PC-3 (cell line): ENCODE results near the gene RPL36. TPM values are rescaled to one million over a fixed set of nuclear protein-coding genes. Genes with fewer than 3 reads are reported as not detected.

ENCODE experiments used
- ATAC-seq: fragments of 200-7000 bp; cut with Tn5 transposase; 2 replicates; pipeline ENCODE4 v1.9.1; 2020; ENCODE audit warnings: mild to moderate bottlenecking, moderate library complexity
- BruUV-seq: library from RNA; stranded (reverse); fragments of 400-500 nt; replicated peaks from 2 replicates; lab custom pipeline; 2021; lab: Mats Ljungman, UMichigan
- CTCF ChIA-PET: fragments of 300-600 bp; sonication (Branson Sonifier 250); formaldehyde crosslinking; loops from one replicate; lab custom pipeline; 2022; ENCODE audit warnings: antibody characterized with exemption; lab: Charles Lee
- POLR2A ChIA-PET: fragments of 300-600 bp; sonication (Branson Sonifier 250); formaldehyde crosslinking; loops from one replicate; lab custom pipeline; 2022; ENCODE audit warnings: antibody characterized with exemption; ENCODE audit not compliant: unreplicated experiment; lab: Charles Lee
- DNase-seq: peaks from one replicate; pipeline ENCODE4 v3.0.0-alpha.2; 2015
- H2AFZ ChIP-seq: fragments of 300-600 bp; sonication (generic); 2 replicates; pipeline ENCODE4 v1.6.0; 2016; ENCODE audit warnings: antibody characterized with exemption, low read length
- H3F3A ChIP-seq: fragments of 300-600 bp; sonication (generic); one replicate; pipeline ENCODE4 v1.6.0; 2017; ENCODE audit warnings: antibody characterized with exemption, low read length, control low read depth, mild to moderate bottlenecking; ENCODE audit not compliant: unreplicated experiment
- H3K27ac ChIP-seq: fragments of 300-600 bp; sonication (generic); 2 replicates; pipeline ENCODE4 v1.5.1; 2016; ENCODE audit warnings: mild to moderate bottlenecking, low read length
- H3K27me3 ChIP-seq: fragments of 300-600 bp; sonication (generic); 2 replicates; pipeline ENCODE4 v1.6.1; 2016; ENCODE audit warnings: low read length, mixed read lengths
- H3K36me3 ChIP-seq: fragments of 300-600 bp; sonication (generic); 2 replicates; pipeline ENCODE4 v1.6.1; 2016; ENCODE audit warnings: low read depth, mixed run types, low read length, mixed read lengths
- H3K4me1 ChIP-seq: fragments of 300-600 bp; sonication (generic); 2 replicates; pipeline ENCODE4 v1.5.1; 2016; ENCODE audit warnings: low read length; ENCODE audit not compliant: insufficient read depth
- H3K4me2 ChIP-seq: fragments of 300-600 bp; sonication (generic); 2 replicates; pipeline ENCODE4 v1.6.0; 2016; ENCODE audit warnings: low read length
- H3K4me3 ChIP-seq: fragments of 300-600 bp; sonication (generic); 2 replicates; pipeline ENCODE4 v1.5.1; 2016; ENCODE audit warnings: mild to moderate bottlenecking, low read length, mixed read lengths
- H3K79me2 ChIP-seq: fragments of 300-600 bp; sonication (generic); 2 replicates; pipeline ENCODE4 v1.6.1; 2017; ENCODE audit warnings: low read length, mixed read lengths
- H3K9ac ChIP-seq: fragments of 300-600 bp; sonication (generic); 2 replicates; pipeline ENCODE4 v1.6.0; 2016; ENCODE audit warnings: mild to moderate bottlenecking, low read length
- H3K9me2 ChIP-seq: fragments of 300-600 bp; sonication (generic); replicated peaks from 2 replicates; pipeline ENCODE4 v1.6.1; 2016; ENCODE audit warnings: mixed run types, low read length, mixed read lengths
- H3K9me3 ChIP-seq: fragments of 300-600 bp; sonication (generic); 2 replicates; pipeline ENCODE4 v1.6.1; 2016; ENCODE audit warnings: low read length, mixed read lengths
- H4K20me1 ChIP-seq: fragments of 300-600 bp; sonication (generic); 2 replicates; pipeline ENCODE4 v1.6.1; 2016; ENCODE audit warnings: low read length, mixed read lengths
- CTCF ChIP-seq: fragments of 300-600 bp; sonication (generic); conservative IDR thresholded peaks from 2 replicates; pipeline ENCODE4 v1.5.1; 2017; ENCODE audit warnings: antibody characterized with exemption, low read depth, mild to moderate bottlenecking, low read length
- EZH2 ChIP-seq: fragments of 300-600 bp; sonication (generic); IDR thresholded peaks from one replicate; pipeline ENCODE4 v1.6.1; 2017; ENCODE audit warnings: antibody characterized with exemption, mild to moderate bottlenecking, low read length; ENCODE audit not compliant: unreplicated experiment
- EZH2phosphoT487 ChIP-seq: fragments of 300-600 bp; sonication (generic); IDR thresholded peaks from 2 replicates; pipeline ENCODE4 v1.6.1; 2018; ENCODE audit warnings: mild to moderate bottlenecking, antibody characterized with exemption, low read length, borderline replicate concordance
- intact Hi-C: fragments of 100-400 bp; cut with micrococcal nuclease; formaldehyde crosslinking; loops from 2 replicates; pipeline ENCODE4 v1.9.0; 2023
- total RNA-seq: library from RNA; depleted of rRNA; stranded (reverse); fragments of >200 nt; gene quantifications from 2 replicates; pipeline ENCODE4 v1.2.3, GENCODE V29; 2014

Gene RPL36
- total RNA-seq, 1 experiment from 2014 or later: 2,470 TPM

DNA sequence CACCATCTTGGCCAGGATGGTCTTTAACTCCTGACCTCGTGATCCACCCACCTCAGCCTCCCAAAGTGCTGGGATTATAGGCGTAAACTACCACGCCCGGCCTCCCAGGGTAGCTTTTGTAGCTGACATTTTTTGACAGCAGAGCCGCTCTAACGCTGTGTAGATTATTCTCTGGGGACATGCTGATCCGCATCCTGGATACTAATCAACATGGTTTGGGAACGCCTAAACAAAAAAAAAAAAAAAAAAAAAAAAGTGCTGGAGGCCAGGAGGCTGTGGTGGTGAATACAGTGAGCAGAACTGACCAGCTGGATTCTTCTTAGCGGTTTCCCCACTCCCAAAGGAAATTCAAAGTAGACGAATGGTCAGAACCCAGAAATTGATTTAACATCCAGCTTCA, 24.7 kb downstream of the RPL36 start:
- H3K36me3 ChIP-seq: peaks cover 46% of the 10 kb centered on the region
- H3K4me1 ChIP-seq: peaks cover 14% of the 10 kb centered on the region
- no TSS peak for BruUV-seq
- H3K4me3 ChIP-seq: no peak overlapping the region
- H3K4me2 ChIP-seq: no peak overlapping the region
- peaks cover 25% of the 10 kb centered on the region for H4K20me1 ChIP-seq
- H2AFZ ChIP-seq: no peak overlapping the region
- DNase-seq (no peak), ATAC-seq (no peak)
- peaks cover 60% of the 10 kb centered on the region for H3K79me2 ChIP-seq
- no peak overlapping the region for H3K27ac ChIP-seq
- H3F3A ChIP-seq: no peaks in the 10 kb centered on the region
- intact Hi-C loops: no loop called here
- H3K27me3 ChIP-seq: no peaks in the 10 kb centered on the region
- POLR2A ChIA-PET: interaction anchor here (0.6 kb wide), 1 partner anchor 98 kb away, joined by 3 read pairs; no protein-coding TSS in a partner anchor
- CTCF ChIA-PET: no interaction called here
- no peaks in the 10 kb centered on the region for H3K9me2 ChIP-seq
- no peaks in the 10 kb centered on the region for H3K9me3 ChIP-seq
- no peak overlapping the region for H3K9ac ChIP-seq
- TF ChIP-seq EZH2phosphoT487 (no peak), CTCF (no peak), EZH2 (no peak)

- Histone ChIP-seq H3K36me3 (peaks cover 28% of the 10 kb centered on the region), H4K20me1 (peaks cover 25% of the 10 kb centered on the region), H3K9me3 (no peaks in the 10 kb centered on the region), H2AFZ (no peak overlapping the region), H3K9me2 (no peaks in the 10 kb centered on the region), H3K27ac (no peak overlapping the region), H3K4me2 (peak overlapping the region; percentile 84), H3K4me1 (peaks cover 18% of the 10 kb centered on the region), H3K4me3 (peak overlapping the region; percentile 95), H3K9ac (0 out of 2 replicates have a peak overlapping the region, but pooled peaks have one; percentile 95), H3K79me2 (peaks cover 62% of the 10 kb centered on the region), H3F3A (no peaks in the 10 kb centered on the region), H3K27me3 (no peaks in the 10 kb centered on the region)
- ChIA-PET POLR2A (no interaction called here), CTCF (interaction anchor here (0.9 kb wide), 1 partner anchor 28 kb away, joined by 4 read pairs; the partner anchor contains the start of gene RPL36)
- DNase-seq: no peak
- intact Hi-C loops: no loop called here
- no peak for ATAC-seq
- TF ChIP-seq EZH2: no peak
- TF ChIP-seq EZH2phosphoT487: no peak
- no peak for TF ChIP-seq CTCF
- no TSS peak for BruUV-seq
These were observed 27.3 kb downstream of the RPL36 start for GRCh38 chr19:5717215-5717935.
